Measurements from ENCODE around the gene OLIG1. TPM values are rescaled to one million over a fixed set of nuclear protein-coding genes. Genes with fewer than 3 reads are reported as not detected.

OLIG1 gene
- total RNA-seq, 4 donors from 2014 or later: not detected

GRCh38 chr21:33035147-33035546, 34.8 kb upstream of the OLIG1 start:
- H3K4me3 ChIP-seq: no peak overlapping the region
- TF ChIP-seq POLR2A (IDR thresholded peaks at IDR 0.05) (no peak), EP300 (IDR thresholded peaks at IDR 0.05) (no peak), CTCF (IDR thresholded peaks at IDR 0.05) (no peak)
- WGBS, 2 donors: 82 to 100% methylated on average over 1 of the region's 1 CpG
- H3K4me1 ChIP-seq: peaks cover 0 to 10% (median 0%) of the 10 kb centered on the region in 4 donors
- no peaks in the 10 kb centered on the region for H3K9me3 ChIP-seq
- H3K36me3 ChIP-seq: no peaks in the 10 kb centered on the region
- H3K27ac ChIP-seq: no peak overlapping the region
- DNase-seq (ENCODE audit: low spot score in 2 of 2): no peak
- H3K27me3 ChIP-seq: peaks cover 0 to 68% of the 10 kb centered on the region in 2 donors

- Histone ChIP-seq H3K4me1 (peaks cover 0 to 10% (median 0%) of the 10 kb centered on the region in 4 donors), H3K4me3 (no peak overlapping the region), H3K27me3 (peaks cover 0 to 64% of the 10 kb centered on the region in 2 donors), H3K9me3 (no peaks in the 10 kb centered on the region), H3K36me3 (no peaks in the 10 kb centered on the region), H3K27ac (no peak overlapping the region)
- 47 to 48% methylated on average over 11 of the region's 11 CpGs for WGBS, 2 donors
- no peak for DNase-seq (ENCODE audit: low spot score in 2 of 2)
- TF ChIP-seq EP300 (IDR thresholded peaks at IDR 0.05) (no peak), CTCF (IDR thresholded peaks at IDR 0.05) (no peak), POLR2A (IDR thresholded peaks at IDR 0.05) (no peak)
These were observed 33.3 kb upstream of the OLIG1 start for GRCh38 chr21:33036430-33037162.

DNA sequence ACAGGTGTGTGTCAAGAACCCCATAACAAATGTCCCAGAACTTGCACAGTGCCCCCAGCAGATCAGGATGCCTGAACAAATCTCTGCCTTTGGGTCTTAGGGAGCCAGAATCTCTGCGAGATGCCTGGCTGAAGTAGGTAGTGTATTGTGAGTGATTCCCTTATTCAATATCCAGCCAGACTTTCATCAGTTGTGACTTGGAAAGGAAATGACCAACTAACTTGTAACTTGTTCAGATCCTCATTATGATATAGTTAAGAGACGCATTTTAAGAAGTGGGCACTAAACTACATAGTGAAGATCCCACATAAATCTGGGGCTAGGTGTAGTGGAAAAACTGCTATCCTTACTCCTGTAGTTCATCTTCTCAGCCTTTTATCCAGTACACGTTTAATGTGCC, 32.4 kb upstream of the OLIG1 start:
- no peak for DNase-seq (ENCODE audit: low spot score in 2 of 2)
- no peak overlapping the region for H3K4me3 ChIP-seq
- 89% methylated on average over 3 of the region's 3 CpGs for WGBS, 2 donors
- H3K4me1 ChIP-seq: peaks cover 0 to 10% (median 0%) of the 10 kb centered on the region in 4 donors
- TF ChIP-seq POLR2A (IDR thresholded peaks at IDR 0.05) (no peak), EP300 (IDR thresholded peaks at IDR 0.05) (no peak), CTCF (IDR thresholded peaks at IDR 0.05) (no peak)
- H3K27me3 ChIP-seq: peaks cover 0 to 64% of the 10 kb centered on the region in 2 donors
- no peaks in the 10 kb centered on the region for H3K36me3 ChIP-seq
- no peak overlapping the region for H3K27ac ChIP-seq
- H3K9me3 ChIP-seq: no peaks in the 10 kb centered on the region

GRCh38 chr21:33039536-33039935, 30.4 kb upstream of the OLIG1 start:
- Histone ChIP-seq H3K4me3 (no peak overlapping the region), H3K4me1 (no peaks in the 10 kb centered on the region), H3K27me3 (peaks cover 0 to 60% of the 10 kb centered on the region in 2 donors), H3K36me3 (no peaks in the 10 kb centered on the region), H3K27ac (no peak overlapping the region), H3K9me3 (no peaks in the 10 kb centered on the region)
- peak; percentile 23 to 43 for DNase-seq (ENCODE audit: low spot score in 2 of 2)
- TF ChIP-seq POLR2A (IDR thresholded peaks at IDR 0.05): no peak
- no peak for TF ChIP-seq EP300 (IDR thresholded peaks at IDR 0.05)
- no peak for TF ChIP-seq CTCF (IDR thresholded peaks at IDR 0.05)
- 64 to 67% methylated on average over 7 of the region's 7 CpGs for WGBS, 2 donors

DNA sequence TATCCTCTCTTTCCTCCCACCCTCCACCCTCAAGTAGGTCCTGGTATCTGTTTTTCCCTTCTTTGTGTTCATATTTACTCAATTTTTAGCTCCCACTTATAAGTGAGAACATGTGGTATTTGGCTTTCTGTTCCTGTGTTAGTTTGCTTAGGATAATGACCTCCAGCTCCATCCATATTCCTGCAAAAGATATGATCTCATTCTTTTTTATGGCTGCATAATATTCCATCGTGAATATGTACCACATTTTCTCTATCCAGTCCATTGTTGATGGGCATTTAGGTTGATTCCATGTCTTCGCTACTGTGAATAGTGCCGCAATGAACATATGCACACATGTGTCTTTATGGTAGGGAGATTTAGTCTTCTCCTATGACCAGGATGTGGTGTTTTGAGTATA, 29.7 kb upstream of the OLIG1 start:
- TF ChIP-seq POLR2A (IDR thresholded peaks at IDR 0.05) (no peak), CTCF (IDR thresholded peaks at IDR 0.05) (no peak), EP300 (IDR thresholded peaks at IDR 0.05) (no peak)
- no peak for DNase-seq (ENCODE audit: low spot score in 2 of 2)
- no peaks in the 10 kb centered on the region for H3K4me1 ChIP-seq
- H3K27me3 ChIP-seq: peaks cover 0 to 58% of the 10 kb centered on the region in 2 donors
- H3K4me3 ChIP-seq: no peak overlapping the region
- 93 to 96% methylated on average over 3 of the region's 3 CpGs for WGBS, 2 donors
- H3K36me3 ChIP-seq: no peaks in the 10 kb centered on the region
- H3K27ac ChIP-seq: no peak overlapping the region
- H3K9me3 ChIP-seq: no peaks in the 10 kb centered on the region

Data from tibial nerve (tissue), 4 donors.